Left lung (tissue), 10 donors: Measurements from ENCODE around the gene TMEM80. TPM values are rescaled to one million over a fixed set of nuclear protein-coding genes. Genes with fewer than 3 reads are reported as not detected.

Experiments
- ATAC-seq: fragments of 200-7000 bp; cut with Tn5 transposase; one replicate; pipeline ENCODE4 v1.9.1; 2020; ENCODE audit warnings: moderate library complexity
- DNase-seq, 4 donors: peaks; one replicate each; pipeline ENCODE4 v3.0.0-alpha.2; 2013 to 2020
- H3K27ac ChIP-seq, 2 donors: fragments of 200-600 bp; sonication (generic) in 1 of 2; one replicate each; pipeline versions ENCODE4 v1.5.0 to v1.8.0; 2020 to 2021
- H3K27me3 ChIP-seq, 2 donors: fragments of 200-600 bp; sonication (generic) in 1 of 2; one replicate each; pipeline versions ENCODE4 v1.5.0 to v1.8.0; 2020 to 2021
- H3K36me3 ChIP-seq, 2 donors: fragments of 200-600 bp; sonication (generic) in 1 of 2; one replicate each; pipeline versions ENCODE4 v1.5.0 to v1.8.0; 2020 to 2021
- H3K4me1 ChIP-seq, 2 donors: fragments of 200-600 bp; one replicate each; pipeline ENCODE4 v1.8.0; 2021
- H3K4me3 ChIP-seq, 2 donors: fragments of 200-600 bp; sonication (generic) in 1 of 2; one replicate each; pipeline versions ENCODE4 v1.5.0 to v1.8.0; 2020 to 2021; ENCODE audit warnings: mild to moderate bottlenecking in 1 of 2
- H3K9me3 ChIP-seq, 2 donors: fragments of 200-600 bp; sonication (generic) in 1 of 2; one replicate each; pipeline versions ENCODE4 v1.5.0 to v1.8.0; 2020 to 2021
- intact Hi-C, 2 donors: fragments of 100-400 bp; cut with DNase I; formaldehyde crosslinking; loops; one replicate each; pipeline versions ENCODE4 v1.11.2 to v1.14.2; 2022
- polyA plus RNA-seq, 6 donors: library from polyadenylated mRNA; unstranded; fragments of 120-200 nt; gene quantifications; one replicate each; pipeline ENCODE4 v1.2.1, GENCODE V29; 2013; ENCODE audit not compliant: insufficient read length in 6 of 6
- total RNA-seq, 2 donors: library from RNA; stranded (reverse); fragmentation: NEBNext Ultra II Directional; extraction: Animal tissue kit (Norgen Biotek cat#: 25700); gene quantifications; one replicate each; pipeline ENCODE4 v1.2.1, GENCODE V29; 2021
- TF ChIP-seq, protein P1 (sequence below), 2 donors: fragments of 200-600 bp; sonication (generic) in 1 of 2; IDR thresholded peaks; one replicate each; pipeline versions ENCODE4 v1.5.0 to v1.8.0; 2021; ENCODE audit warnings: antibody characterized with exemption in 2 of 2
- donor health status: DM: no; HTN: yes; CAD: no.
- donor health status: DM: no; HTN: no; CAD: no.

The TMEM80 gene
- total and polyA plus RNA-seq, 8 donors = 23.6 to 34.5 (median 30.4) TPM

DNA sequence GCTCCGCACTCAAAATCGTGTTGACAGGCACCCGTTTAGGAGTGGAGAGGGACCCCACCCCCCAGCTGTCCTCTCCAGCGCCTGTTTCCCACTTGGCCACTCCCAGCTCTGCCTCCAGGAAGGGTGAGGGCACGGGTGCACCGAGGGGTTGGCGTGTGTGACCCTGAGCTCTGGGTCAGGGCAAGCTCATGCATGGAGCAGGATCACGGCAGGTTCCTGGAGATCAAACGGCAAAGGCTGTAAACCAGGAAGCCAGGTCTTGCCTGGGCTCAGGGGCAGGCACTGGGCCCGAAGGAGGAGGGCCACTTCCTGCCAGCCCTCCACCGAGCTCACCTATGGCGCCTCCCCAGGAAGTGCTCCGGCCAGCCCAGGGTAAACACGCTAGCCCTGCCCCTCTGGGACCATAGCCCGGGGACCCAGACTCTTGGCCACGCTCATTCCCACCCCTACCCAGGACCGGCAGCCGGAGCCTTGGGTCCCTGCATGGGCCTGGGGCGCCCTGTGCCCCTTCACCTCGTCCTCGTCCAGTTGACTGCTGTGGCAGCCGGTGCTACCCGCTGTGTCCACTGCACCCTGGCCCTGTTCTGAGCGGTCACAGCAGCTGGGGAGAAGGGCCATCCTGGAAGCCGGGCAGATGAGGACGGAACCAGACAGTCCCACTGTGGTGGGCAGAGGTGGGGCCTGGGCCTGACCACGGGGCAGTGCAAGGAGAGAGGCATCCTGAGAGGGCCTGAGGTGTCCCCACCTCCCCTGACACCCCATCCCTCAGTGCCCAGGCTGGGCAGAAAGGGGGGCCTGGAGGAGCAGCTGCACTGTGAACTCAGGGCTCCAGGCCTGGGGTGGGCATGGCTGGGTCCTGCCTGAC is 9.4 kb downstream of the TMEM80 start:
- H3K4me3 ChIP-seq = peak overlapping the region; percentile 40 to 50
- ATAC-seq = peak; percentile 69

DNA sequence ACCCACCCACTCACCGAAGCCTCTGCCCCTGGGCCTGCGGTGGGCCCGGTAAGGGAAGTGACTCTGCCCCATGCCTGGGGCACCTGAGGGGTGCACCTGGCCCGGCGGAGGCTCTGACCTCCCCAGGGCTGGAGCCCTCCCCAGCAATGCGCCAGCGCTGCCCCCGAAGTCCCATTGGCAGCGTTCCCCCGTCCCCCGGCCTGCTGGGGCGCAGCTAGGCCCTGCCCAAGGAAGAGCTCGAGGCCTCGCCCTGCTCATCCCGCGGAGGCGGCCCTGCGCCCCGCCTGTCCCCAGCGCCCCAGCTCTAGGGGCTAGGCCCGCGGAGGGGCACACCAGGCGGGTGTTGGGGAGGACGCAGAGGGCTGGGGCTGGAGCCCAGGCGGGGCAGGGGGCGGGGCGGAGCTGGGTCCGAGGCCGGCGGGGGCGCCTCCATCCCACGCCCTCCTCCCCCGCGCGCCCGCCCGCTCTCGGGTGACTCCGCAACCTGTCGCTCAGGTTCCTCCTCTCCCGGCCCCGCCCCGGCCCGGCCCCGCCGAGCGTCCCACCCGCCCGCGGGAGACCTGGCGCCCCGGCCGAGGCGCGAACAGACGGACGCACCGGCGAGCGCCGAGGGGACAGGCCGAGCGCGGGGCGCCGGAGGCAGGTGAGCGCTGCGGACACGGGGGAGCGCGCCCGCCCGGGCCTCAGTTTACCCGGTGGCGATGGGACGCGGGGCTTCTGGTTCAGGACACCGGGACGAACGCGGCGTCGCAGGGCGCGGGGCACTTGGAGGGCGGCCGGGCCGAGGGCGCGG is 10.2 kb downstream of the TMEM80 start, which contains the start of gene EPS8L2:
TSS of gene EPS8L2 (plus strand) at position 586 of the 793 bp plus-strand sequence. CDS start 3,177 bp downstream, outside the sequence.
- Histone ChIP-seq H3K4me3 (peak within 1 kb of the TSS; percentile 40 to 50), H3K27me3 (peaks cover 0 to 57% of the 10 kb centered on the region in 2 donors), H3K36me3 (peaks cover 0 to 33% of the 10 kb centered on the region in 2 donors), H3K27ac (peak within 1 kb of the TSS; percentile 59 to 72), H3K9me3 (no peaks in the 10 kb centered on the region), H3K4me1 (peaks cover 14 to 63% of the 10 kb centered on the region in 2 donors)
- TF ChIP-seq, protein P1, sequence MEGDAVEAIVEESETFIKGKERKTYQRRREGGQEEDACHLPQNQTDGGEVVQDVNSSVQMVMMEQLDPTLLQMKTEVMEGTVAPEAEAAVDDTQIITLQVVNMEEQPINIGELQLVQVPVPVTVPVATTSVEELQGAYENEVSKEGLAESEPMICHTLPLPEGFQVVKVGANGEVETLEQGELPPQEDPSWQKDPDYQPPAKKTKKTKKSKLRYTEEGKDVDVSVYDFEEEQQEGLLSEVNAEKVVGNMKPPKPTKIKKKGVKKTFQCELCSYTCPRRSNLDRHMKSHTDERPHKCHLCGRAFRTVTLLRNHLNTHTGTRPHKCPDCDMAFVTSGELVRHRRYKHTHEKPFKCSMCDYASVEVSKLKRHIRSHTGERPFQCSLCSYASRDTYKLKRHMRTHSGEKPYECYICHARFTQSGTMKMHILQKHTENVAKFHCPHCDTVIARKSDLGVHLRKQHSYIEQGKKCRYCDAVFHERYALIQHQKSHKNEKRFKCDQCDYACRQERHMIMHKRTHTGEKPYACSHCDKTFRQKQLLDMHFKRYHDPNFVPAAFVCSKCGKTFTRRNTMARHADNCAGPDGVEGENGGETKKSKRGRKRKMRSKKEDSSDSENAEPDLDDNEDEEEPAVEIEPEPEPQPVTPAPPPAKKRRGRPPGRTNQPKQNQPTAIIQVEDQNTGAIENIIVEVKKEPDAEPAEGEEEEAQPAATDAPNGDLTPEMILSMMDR (IDR thresholded peaks at IDR 0.05) = no peak
- DNase-seq (peak in 2 of 4 donors; percentile 78 to 92), ATAC-seq (peak; percentile 64)
- intact Hi-C loops = no loop called here

More for the DNA sequence above, 9.4 kb downstream of the TMEM80 start:
- Histone ChIP-seq H3K9me3 (no peaks in the 10 kb centered on the region), H3K27me3 (peaks cover 0 to 49% of the 10 kb centered on the region in 2 donors), H3K36me3 (peaks cover 0 to 42% of the 10 kb centered on the region in 2 donors), H3K4me1 (peaks cover 14 to 56% of the 10 kb centered on the region in 2 donors), H3K27ac (peak overlapping the region; percentile 53 to 59)
- intact Hi-C loops = no loop called here
- TF ChIP-seq, protein P1 (IDR thresholded peaks at IDR 0.05) = no peak
- peak in 2 of 4 donors; percentile 79 to 89 for DNase-seq

DNA sequence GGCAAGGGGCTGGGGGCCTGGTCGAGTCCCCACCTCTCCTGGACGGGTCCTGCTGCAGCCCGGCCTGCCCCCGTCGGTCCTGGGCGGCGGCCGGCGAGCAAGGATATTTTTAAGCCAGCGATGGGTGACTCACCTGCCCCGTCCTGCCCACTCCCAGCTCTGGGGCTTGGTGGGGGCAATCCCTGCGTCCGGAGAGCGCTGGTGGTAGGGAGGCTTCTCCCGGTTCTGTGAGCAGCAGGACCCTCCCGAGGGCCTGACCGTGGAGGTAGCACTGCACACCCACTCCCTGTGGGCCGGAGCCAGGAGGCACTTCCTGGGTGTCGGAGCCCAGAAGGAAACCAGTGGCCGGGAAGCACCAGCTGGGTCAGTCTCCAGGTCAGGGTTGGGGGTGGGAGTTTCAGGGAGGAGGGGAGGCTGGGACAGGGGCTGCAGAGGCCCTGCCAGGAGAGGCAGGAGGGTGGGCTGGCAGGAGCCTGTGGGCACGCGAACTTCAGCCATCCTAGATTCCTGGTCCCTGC is 10.9 kb downstream of the TMEM80 start:
- H3K9me3 ChIP-seq = no peaks in the 10 kb centered on the region
- DNase-seq (no peak), ATAC-seq (peak; percentile 2)
- intact Hi-C loops = no loop called here
- TF ChIP-seq, protein P1 (IDR thresholded peaks at IDR 0.05) = no peak
- peak overlapping the region; percentile 26 to 72 for H3K27ac ChIP-seq
- H3K4me1 ChIP-seq = peaks cover 14 to 65% of the 10 kb centered on the region in 2 donors
- peaks cover 0 to 58% of the 10 kb centered on the region in 2 donors for H3K27me3 ChIP-seq
- peak overlapping the region; percentile 40 to 50 for H3K4me3 ChIP-seq
- peaks cover 0 to 31% of the 10 kb centered on the region in 2 donors for H3K36me3 ChIP-seq

DNA sequence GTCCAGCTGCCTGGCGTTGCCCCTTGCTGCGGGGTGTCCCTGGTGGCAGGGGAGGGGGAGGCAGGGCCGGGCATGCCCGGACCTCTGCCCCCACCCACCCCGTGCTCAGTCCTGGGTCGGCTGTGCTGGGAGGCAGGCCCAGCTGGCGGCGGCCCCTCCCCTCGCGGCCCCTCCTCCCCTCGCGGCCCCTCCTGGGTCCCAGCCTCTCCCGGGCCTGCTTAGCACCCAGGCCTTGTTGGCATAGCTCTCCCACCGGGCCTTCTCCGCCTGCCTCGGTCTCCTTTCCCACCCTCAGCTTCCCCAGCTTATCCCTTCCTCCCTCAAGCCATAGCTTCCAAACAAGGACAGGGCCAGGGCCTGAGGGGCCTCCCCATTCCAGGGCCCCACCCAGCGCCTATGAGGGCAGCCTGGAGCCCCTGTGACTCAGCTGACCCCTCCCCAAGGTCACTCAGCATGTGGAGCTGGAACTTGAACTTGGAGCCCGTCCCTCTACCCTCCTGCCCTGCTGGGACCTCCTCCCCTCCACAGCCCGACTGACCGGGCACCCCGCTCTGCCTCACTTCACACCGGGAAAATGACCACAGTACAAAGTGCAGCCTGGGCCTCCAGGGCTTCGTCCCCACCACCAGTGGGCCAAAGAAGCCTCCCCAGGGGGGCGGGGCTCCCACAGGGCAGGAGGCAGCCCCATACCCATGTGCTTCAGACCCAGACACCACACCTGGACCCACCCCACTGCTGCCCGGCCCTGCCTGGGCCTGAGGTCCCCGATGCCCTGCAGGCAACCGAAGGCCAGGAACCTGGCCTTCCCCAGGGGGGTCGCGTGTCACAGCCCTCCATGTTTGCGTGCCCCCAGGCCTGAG is 11.6 kb downstream of the TMEM80 start:
- TF ChIP-seq, protein P1 (IDR thresholded peaks at IDR 0.05) = no peak
- ATAC-seq (peak; percentile 60), DNase-seq (peak in 2 of 4 donors; percentile 68 to 85)
- Histone ChIP-seq H3K4me1 (peaks cover 14 to 60% of the 10 kb centered on the region in 2 donors), H3K27me3 (peaks cover 0 to 58% of the 10 kb centered on the region in 2 donors), H3K4me3 (peak overlapping the region; percentile 40 to 50), H3K36me3 (peaks cover 0 to 25% of the 10 kb centered on the region in 2 donors), H3K9me3 (no peaks in the 10 kb centered on the region), H3K27ac (peak overlapping the region; percentile 48 to 72)
- intact Hi-C loops = no loop called here
